Activated T-helper 2 cell treated with anti-CD3 and anti-CD28 coated beads, Interferon-gamma antibody, Interleukin-2, Interleukin-4, amounts not matched to agents 10 μg/mL and 5 μg/mL and 100 μg/mL, durations not matched to agents 14 hours and 24 hours and 36 hours (primary cell): Measurements from ENCODE around the gene MTMR12. TPM values are rescaled to one million over a fixed set of nuclear protein-coding genes. Genes with fewer than 3 reads are reported as not detected.
"Not testable (repeated sequence)": the region's sequence is repeated elsewhere in the genome, so short reads cannot be mapped to it uniquely, and the experiment has no call there.

Experiments
- DNase-seq: peaks from one replicate; pipeline ENCODE4 v3.0.0; 2021; ENCODE audit warnings: low spot score
- H3K27ac Mint-ChIP-seq: one replicate; pipeline ENCODE4 v1.8.0; 2021; ENCODE audit warnings: mixed read lengths
- H3K27me3 Mint-ChIP-seq: one replicate; pipeline ENCODE4 v1.8.0; 2021; ENCODE audit warnings: low read depth, mixed read lengths
- H3K36me3 Mint-ChIP-seq: one replicate; pipeline ENCODE4 v1.8.0; 2021; ENCODE audit warnings: low read depth, mixed read lengths
- H3K4me1 Mint-ChIP-seq: one replicate; pipeline ENCODE4 v1.8.0; 2021; ENCODE audit warnings: low read depth, mixed read lengths
- H3K4me3 Mint-ChIP-seq: one replicate; pipeline ENCODE4 v1.8.0; 2021; ENCODE audit warnings: low read depth, mild to moderate bottlenecking, moderate library complexity, mixed read lengths
- H3K9me3 Mint-ChIP-seq: one replicate; pipeline ENCODE4 v1.8.0; 2021; ENCODE audit warnings: mixed read lengths
- intact Hi-C: fragments of 100-400 bp; cut with micrococcal nuclease; formaldehyde crosslinking; loops from one replicate; pipeline ENCODE4 v1.15.1; 2023
- total RNA-seq: library from RNA; stranded (reverse); gene quantifications from 2 replicates; pipeline ENCODE4 v1.2.3, GENCODE V29; 2022

Gene MTMR12
- total RNA-seq, 1 donor from 2014 or later, result 23.5 TPM

DNA sequence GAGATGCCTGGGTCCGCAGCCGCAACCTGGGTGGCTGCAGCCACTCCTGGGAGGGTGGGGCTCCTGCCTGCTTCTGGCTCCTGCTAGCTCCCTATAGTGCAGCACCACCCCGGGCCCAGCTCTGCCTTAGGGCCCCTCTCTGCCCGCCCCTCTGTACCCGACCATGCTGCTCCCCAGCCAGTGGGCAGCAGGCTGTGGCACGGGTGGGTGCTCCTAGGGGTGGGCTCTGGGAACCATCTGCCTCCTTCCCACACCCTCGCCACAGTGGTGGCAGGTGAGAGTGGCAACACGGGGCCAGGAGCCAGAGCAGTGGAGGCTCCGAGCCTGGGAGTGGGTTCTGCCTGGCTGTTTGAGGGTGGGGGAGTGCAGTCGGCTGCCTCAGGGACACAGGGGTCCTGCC, 7.8 kb upstream of the MTMR12 start:
- Mint-ChIP-seq H3K27ac (no peak overlapping the region), H3K36me3 (peaks cover 3% of the 10 kb centered on the region), H3K9me3 (peaks cover 9% of the 10 kb centered on the region), H3K4me3 (no peak overlapping the region), H3K4me1 (no peaks in the 10 kb centered on the region), H3K27me3 (no peaks in the 10 kb centered on the region)
- intact Hi-C loops, result no loop called here
- no peak for DNase-seq

DNA sequence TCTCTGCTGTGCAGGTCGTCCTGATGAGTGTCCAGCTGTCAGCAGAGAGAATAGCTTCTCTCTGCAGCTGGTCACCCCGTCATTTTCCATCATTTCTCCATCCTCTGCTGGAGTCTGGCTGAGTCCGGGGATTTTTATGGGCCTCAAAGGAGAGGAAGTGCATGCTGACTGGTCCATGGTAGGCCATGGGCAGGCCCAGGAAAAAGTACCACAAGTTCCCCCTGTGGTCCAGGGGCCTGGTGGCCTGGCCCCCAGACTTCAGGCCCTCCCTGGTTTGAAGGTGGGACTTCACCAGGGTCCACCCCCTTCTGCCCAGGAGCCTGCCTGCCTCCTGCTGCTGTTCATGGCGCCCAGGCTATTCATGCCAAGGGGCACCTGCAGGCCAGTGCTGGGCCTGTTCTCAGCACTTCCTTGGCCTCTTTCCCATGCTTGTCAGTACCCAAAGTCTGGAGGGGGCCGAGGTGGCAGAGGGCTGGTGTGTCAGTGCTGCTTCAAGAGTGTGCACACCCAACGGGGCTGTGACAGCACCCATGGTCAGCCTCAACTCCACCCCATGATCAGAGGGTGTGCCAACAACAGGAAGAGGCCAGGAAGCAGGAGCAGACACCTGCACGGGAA, 7.3 kb upstream of the MTMR12 start:
- H3K36me3 Mint-ChIP-seq, result peaks cover 3% of the 10 kb centered on the region
- H3K4me1 Mint-ChIP-seq, result no peaks in the 10 kb centered on the region
- no peak for DNase-seq
- intact Hi-C loops, result no loop called here
- no peaks in the 10 kb centered on the region for H3K27me3 Mint-ChIP-seq
- peaks cover 9% of the 10 kb centered on the region for H3K9me3 Mint-ChIP-seq
- no peak overlapping the region for H3K4me3 Mint-ChIP-seq
- H3K27ac Mint-ChIP-seq, result no peak overlapping the region

DNA sequence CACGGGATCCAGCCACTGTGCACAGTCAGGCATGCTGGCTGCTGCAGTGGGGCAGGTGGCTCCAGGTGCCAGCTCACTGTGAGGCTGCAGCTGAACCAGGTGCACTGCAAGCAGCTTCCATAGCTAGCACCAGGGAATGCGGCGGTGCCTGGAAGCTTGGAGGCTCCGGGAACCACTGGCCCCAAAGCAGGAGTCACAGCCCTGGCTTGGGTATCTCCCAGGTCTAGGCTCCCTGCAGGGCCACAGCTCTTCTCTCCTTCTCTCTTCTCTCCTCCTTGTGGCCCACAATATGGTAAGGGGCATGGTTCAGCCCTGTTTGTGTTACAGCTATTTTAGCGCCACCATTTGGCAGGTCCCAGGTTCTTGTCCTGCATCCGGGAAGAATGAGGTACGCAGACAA, 6.7 kb upstream of the MTMR12 start:
- Mint-ChIP-seq H3K4me3 (no peak overlapping the region), H3K27ac (no peak overlapping the region), H3K27me3 (no peaks in the 10 kb centered on the region), H3K36me3 (peaks cover 3% of the 10 kb centered on the region), H3K9me3 (peaks cover 9% of the 10 kb centered on the region), H3K4me1 (no peaks in the 10 kb centered on the region)
- intact Hi-C loops, result no loop called here
- no peak for DNase-seq

DNA sequence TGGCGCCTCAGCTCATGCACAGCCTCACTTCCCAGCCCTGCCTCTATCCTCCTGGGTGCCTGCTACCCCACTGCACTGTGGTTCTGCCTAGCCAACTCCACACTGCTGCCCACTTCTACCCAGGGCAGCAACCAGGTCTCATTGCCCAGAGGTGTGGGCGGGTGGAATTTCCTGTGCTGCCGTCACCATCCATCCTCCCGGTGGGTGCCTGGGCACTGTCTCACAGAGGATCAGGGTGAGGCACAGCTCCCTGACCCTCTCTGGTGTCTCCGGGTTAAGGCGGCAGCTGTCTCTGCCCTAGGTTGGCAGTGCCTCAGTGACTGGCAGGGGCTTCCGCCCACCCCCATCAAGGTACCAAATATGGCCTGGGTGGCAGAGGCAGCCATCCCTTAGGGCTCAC, 4.3 kb upstream of the MTMR12 start:
- intact Hi-C loops, result no loop called here
- peaks cover under 1% of the 10 kb centered on the region for H3K4me1 Mint-ChIP-seq
- H3K27ac Mint-ChIP-seq, result no peak overlapping the region
- no peak overlapping the region for H3K4me3 Mint-ChIP-seq
- H3K36me3 Mint-ChIP-seq, result peaks cover 3% of the 10 kb centered on the region
- no peak for DNase-seq
- H3K9me3 Mint-ChIP-seq, result peaks cover 7% of the 10 kb centered on the region
- no peaks in the 10 kb centered on the region for H3K27me3 Mint-ChIP-seq

DNA sequence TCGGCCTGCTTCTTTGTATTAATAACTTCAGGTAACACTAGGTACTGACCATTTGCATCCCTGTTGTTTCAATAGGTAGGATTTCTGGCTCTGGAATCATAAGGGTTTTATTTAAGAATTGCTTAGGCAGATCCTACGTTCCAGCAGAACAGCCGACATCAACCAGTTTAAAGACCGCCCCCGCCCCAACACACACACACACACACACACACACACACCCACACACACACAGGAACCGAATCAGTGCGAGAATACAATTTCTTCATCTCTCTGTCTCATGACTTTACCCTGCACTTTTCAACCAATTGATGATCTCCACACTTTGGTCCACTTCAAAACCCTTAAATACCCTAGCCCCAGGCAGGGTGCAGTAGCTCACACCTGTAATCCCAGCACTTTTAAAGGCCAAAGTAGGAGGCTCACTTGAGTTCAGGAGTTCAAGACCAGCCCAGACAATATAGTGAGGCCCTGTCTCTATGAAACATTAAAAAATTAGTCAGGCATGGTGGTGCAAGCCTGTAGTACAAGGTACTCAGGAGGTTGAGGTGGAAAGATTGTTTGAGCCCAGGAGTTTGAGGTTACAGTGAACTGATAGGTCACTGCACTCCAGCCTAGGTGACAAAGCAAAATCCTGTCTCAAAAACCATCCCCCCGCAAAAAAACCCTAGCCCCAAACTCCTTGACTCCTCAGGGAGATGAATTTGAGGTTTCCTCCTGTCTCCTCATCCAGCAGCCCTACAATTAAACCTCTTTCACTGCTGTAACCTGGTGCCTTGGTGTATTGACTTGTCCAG, 2.7 kb upstream of the MTMR12 start:
- Mint-ChIP-seq H3K9me3 (no peaks in the 10 kb centered on the region), H3K4me3 (peak overlapping the region; percentile 10), H3K36me3 (peaks cover 11% of the 10 kb centered on the region), H3K4me1 (peaks cover 10% of the 10 kb centered on the region), H3K27ac (no peak overlapping the region), H3K27me3 (no peaks in the 10 kb centered on the region)
- intact Hi-C loops, result no loop called here
- no peak for DNase-seq

DNA sequence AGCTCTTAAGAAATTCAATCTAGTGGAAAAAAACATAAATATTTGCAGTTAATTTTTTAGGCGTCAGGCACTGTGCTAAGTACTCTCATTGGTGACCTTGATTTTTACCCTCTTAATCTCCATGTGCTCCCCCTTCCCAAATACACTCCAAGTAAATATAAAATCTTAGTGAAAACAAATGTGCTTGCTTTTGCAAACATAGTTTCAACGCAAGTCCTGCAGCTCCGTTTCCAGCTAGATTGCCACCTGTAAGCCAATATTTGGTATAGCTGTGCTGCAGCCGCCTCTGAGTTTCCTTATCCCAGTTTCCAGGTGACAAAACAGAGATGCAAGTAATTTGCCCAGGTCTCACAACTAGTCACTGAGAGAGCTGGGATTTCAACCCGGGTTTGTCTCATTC, 1.9 kb upstream of the MTMR12 start:
- Mint-ChIP-seq H3K4me1 (peaks cover 15% of the 10 kb centered on the region), H3K36me3 (peaks cover 15% of the 10 kb centered on the region), H3K4me3 (peak overlapping the region; percentile 52), H3K9me3 (no peaks in the 10 kb centered on the region), H3K27ac (no peak overlapping the region), H3K27me3 (no peaks in the 10 kb centered on the region)
- no peak for DNase-seq
- intact Hi-C loops, result loop anchor here (5.0 kb wide), 1 partner anchor 102 kb away; no protein-coding TSS in a partner anchor

DNA sequence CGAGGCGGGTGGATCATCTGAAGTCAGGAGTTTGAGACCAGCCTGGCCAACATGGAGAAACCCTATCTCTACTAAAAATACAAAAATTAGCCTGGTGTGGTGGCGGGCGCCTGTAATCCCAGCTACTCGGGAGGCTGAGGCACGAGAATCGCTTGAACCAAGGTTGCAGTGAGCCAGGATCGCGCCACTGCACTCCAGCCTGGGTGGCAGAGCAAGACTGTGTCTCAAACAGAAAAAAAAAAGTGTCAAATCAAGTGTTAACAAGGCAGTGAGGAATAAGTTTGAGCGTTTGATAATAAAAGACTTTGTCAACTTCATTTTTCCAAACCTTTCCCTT, 1.4 kb upstream of the MTMR12 start:
- peak overlapping the region; percentile 35 for H3K27ac Mint-ChIP-seq

DNA sequence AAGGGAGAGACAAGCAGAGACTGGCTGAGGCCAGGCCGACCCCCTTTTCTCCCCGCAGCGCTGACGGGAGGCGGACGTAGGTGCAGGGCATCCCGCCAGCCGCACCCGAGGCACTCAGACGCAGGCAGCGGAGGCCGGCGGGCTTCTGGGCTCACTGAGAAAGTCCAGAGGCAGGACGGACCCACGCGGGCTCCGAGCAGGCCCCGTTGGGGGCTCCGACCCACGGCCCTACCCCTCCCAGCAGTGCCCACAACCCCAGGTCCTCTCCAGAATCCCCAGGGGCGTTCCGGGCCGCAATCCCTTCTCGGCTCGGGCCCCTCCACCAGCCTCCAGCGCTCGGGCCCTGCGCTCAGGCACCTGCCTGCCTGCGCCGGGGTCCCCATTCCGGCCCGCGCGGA, 543 bp downstream of the MTMR12 start:
- intact Hi-C loops, result loop anchor here (1.0 to 5.0 kb wide), 3 partner anchors 100 to 275 kb away; partner anchors contain the start of gene GOLPH3
- peaks cover 22% of the 10 kb centered on the region for H3K4me1 Mint-ChIP-seq
- H3K4me3 Mint-ChIP-seq, result peak overlapping the region; percentile 87
- H3K27ac Mint-ChIP-seq, result peak overlapping the region; percentile 70
- no peaks in the 10 kb centered on the region for H3K9me3 Mint-ChIP-seq
- peaks cover 28% of the 10 kb centered on the region for H3K36me3 Mint-ChIP-seq
- no peaks in the 10 kb centered on the region for H3K27me3 Mint-ChIP-seq
- peak; percentile 50 for DNase-seq

More for the DNA sequence above, 1.4 kb upstream of the MTMR12 start:
- peaks cover 21% of the 10 kb centered on the region for H3K36me3 Mint-ChIP-seq
- H3K4me1 Mint-ChIP-seq, result peaks cover 19% of the 10 kb centered on the region
- H3K4me3 Mint-ChIP-seq, result peak overlapping the region; percentile 52
- H3K27me3 Mint-ChIP-seq, H3K9me3 Mint-ChIP-seq, DNase-seq: not testable (repeated sequence)
- intact Hi-C loops, result loop anchor here (5.0 kb wide), 1 partner anchor 102 kb away; no protein-coding TSS in a partner anchor

DNA sequence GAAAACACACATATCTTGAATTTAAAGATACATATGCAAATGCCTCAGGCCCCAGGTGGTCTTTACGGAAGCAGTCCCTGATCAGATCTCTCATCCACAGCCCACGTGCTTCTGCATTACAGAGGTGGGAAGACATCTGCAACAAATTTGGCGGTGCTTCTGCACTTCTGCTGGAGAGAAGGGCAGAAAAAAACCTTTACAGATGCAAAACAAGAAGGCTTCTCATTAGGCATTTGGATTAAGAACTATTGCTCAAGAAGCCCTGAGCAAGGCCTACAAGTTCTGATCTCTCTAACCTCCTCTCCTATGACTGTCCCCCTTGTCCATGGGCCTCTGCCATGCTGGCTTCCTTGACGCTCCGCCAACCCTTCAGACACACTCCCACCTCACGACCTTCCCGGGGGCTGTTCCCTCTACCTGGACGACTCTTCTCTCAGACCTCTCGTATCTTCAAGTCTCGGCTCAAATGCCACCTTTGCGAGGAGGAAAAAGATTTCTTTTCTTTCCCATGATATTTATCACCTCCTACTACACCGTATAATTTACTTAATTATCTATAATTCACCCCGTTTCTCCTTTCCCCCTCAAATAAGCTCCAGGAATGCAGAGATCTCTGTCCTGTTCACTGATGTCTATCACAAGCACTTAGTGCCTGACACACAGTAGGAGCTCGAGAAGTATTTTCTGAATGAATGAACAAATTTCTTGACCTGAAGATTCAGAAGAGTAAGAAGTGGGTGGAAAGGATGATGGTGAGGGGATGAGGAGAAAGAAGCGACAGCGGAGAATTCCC, 1.1 kb downstream of the MTMR12 start:
- Mint-ChIP-seq H3K9me3 (no peaks in the 10 kb centered on the region), H3K36me3 (peaks cover 29% of the 10 kb centered on the region), H3K27ac (peak overlapping the region; percentile 70), H3K27me3 (no peaks in the 10 kb centered on the region), H3K4me1 (peaks cover 24% of the 10 kb centered on the region), H3K4me3 (peak overlapping the region; percentile 87)
- DNase-seq, result no peak
- intact Hi-C loops, result loop anchor here (1.0 to 5.0 kb wide), 3 partner anchors 99 to 275 kb away; partner anchors contain the start of gene GOLPH3

DNA sequence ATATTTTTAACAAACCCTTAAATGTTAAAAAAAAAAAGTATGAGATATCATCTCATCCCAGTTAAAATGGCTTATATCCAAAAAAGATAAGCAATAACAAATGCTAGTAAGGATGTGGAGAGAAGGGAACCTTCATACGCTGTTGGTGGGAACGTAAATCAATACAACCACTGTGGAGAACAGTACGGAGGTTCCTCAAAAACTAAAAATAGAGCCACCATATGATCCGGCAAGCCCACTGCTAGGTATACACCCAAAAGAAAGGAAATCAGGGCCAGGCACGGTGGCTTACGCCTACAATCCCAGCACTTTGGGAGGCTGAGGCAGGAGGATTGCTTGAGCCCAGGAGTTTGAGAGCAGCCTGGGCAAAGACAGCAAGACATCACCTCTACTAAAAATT, 3.0 kb downstream of the MTMR12 start:
- Mint-ChIP-seq H3K27me3 (no peaks in the 10 kb centered on the region), H3K9me3 (no peaks in the 10 kb centered on the region), H3K4me1 (peaks cover 29% of the 10 kb centered on the region), H3K27ac (no peak overlapping the region), H3K4me3 (no peak overlapping the region), H3K36me3 (peaks cover 30% of the 10 kb centered on the region)
- intact Hi-C loops, result loop anchor here (5.0 kb wide), 1 partner anchor 97 kb away; no protein-coding TSS in a partner anchor
- DNase-seq, result no peak

DNA sequence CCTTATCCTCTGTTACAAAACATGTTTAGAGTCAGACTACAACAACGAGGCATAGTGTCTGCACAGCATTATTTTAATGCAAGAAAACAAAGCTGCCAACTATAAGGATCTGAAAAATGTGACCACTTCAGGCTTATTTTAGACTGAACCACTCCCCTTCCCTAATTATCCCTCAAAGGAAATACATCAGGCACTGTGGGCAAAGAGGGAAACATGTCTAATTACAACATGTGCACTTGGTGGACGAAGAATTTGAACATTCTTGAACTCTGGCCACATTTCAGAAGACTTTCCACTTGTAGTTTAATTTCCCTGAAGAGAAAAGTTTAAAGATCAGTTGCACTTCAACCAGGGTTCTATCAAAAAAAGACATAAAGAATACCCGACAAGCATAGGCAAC, 3.8 kb downstream of the MTMR12 start:
- intact Hi-C loops, result no loop called here
- peaks cover 36% of the 10 kb centered on the region for H3K4me1 Mint-ChIP-seq

DNA sequence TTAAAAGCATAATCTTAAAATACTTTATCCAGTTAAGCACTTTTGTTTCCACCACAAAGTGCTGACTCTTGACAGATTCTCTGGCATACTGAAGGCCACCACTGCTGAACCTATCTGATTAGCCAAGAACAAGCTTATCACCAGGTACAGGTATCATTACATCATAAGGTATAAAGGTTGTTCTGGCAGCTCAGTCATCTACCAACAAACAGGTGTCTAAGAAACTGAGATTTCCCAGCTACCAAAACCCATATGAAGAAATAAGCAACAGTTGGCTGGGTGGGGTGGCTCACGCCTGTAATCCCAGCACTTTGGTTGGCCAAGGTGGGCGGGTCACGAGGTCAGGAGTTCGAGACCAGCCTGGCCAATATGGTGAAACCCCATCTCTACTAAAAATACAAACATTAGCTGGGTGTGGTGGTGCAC, 5.0 kb downstream of the MTMR12 start:
- no peak for DNase-seq
- no peaks in the 10 kb centered on the region for H3K9me3 Mint-ChIP-seq
- no peak overlapping the region for H3K27ac Mint-ChIP-seq
- intact Hi-C loops, result no loop called here
- no peak overlapping the region for H3K4me3 Mint-ChIP-seq
- H3K27me3 Mint-ChIP-seq, result no peaks in the 10 kb centered on the region
- peaks cover 33% of the 10 kb centered on the region for H3K36me3 Mint-ChIP-seq
- H3K4me1 Mint-ChIP-seq, result peaks cover 44% of the 10 kb centered on the region

More for the DNA sequence above, 3.8 kb downstream of the MTMR12 start:
- H3K27me3 Mint-ChIP-seq, result no peaks in the 10 kb centered on the region
- H3K9me3 Mint-ChIP-seq, result no peaks in the 10 kb centered on the region
- H3K4me3 Mint-ChIP-seq, result no peak overlapping the region
- no peak overlapping the region for H3K27ac Mint-ChIP-seq
- peaks cover 33% of the 10 kb centered on the region for H3K36me3 Mint-ChIP-seq
- DNase-seq, result no peak
